DMS 273 treated with DMSO at 0.1 percent for 48 hours (cell line): ENCODE measurements around the gene TOP1.

ENCODE experiments used
- DNase-seq: peaks from one replicate; lab custom pipeline; 2025; lab: John Stamatoyannopoulos, UW

The TOP1 gene

GRCh38 chr20:41004531-41005360 is 23.9 kb upstream of the TOP1 start:
- DNase-seq, result peak; percentile 34

GRCh38 chr20:41005361-41005729 is 23.3 kb upstream of the TOP1 start:
- DNase-seq, result peak; percentile 71

- DNase-seq, result no peak
These were observed 22.3 kb upstream of the TOP1 start for GRCh38 chr20:41006126-41006935.

GRCh38 chr20:41006936-41007474 is 21.6 kb upstream of the TOP1 start:
- DNase-seq, result no peak

GRCh38 chr20:41007481-41007880 is 21.1 kb upstream of the TOP1 start:
- DNase-seq, result no peak

- DNase-seq, result no peak
These were observed 18.7 kb upstream of the TOP1 start for GRCh38 chr20:41009946-41010345.

- DNase-seq, result no peak
These were observed 17.0 kb upstream of the TOP1 start for GRCh38 chr20:41011551-41012067.

- DNase-seq, result no peak
These were observed 14.0 kb upstream of the TOP1 start for GRCh38 chr20:41014561-41015088.

- DNase-seq, result no peak
These were observed 11.1 kb upstream of the TOP1 start for GRCh38 chr20:41017448-41018042.

GRCh38 chr20:41018153-41018552 is 10.5 kb upstream of the TOP1 start:
- DNase-seq, result no peak

GRCh38 chr20:41023549-41023948 is 5.1 kb upstream of the TOP1 start:
- DNase-seq, result no peak

- DNase-seq, result no peak
These were observed 1.3 kb upstream of the TOP1 start for GRCh38 chr20:41027366-41027765.

- no peak for DNase-seq
These were observed 707 bp upstream of the TOP1 start for GRCh38 chr20:41027872-41028358.

GRCh38 chr20:41029150-41029901 is 704 bp downstream of the TOP1 start:
- DNase-seq, result no peak

GRCh38 chr20:41030061-41030460 is 1.4 kb downstream of the TOP1 start:
- DNase-seq, result no peak

- DNase-seq, result no peak
These were observed 2.1 kb downstream of the TOP1 start for GRCh38 chr20:41030531-41031242.

GRCh38 chr20:41031243-41031619 is 2.6 kb downstream of the TOP1 start:
- DNase-seq, result no peak

- no peak for DNase-seq
These were observed 3.6 kb downstream of the TOP1 start for GRCh38 chr20:41032271-41032670.

GRCh38 chr20:41034239-41034638 is 5.6 kb downstream of the TOP1 start:
- peak; percentile 46 for DNase-seq

- no peak for DNase-seq
These were observed 6.6 kb downstream of the TOP1 start for GRCh38 chr20:41035207-41035606.

- DNase-seq, result no peak
These were observed 8.6 kb downstream of the TOP1 start for GRCh38 chr20:41037179-41037578.
